PC-9 (cell line): ENCODE results near the gene SSR4.

ENCODE experiments used
- CTCF ChIP-seq: fragments of 200-600 bp; sonication (generic); conservative IDR thresholded peaks from 2 replicates; pipeline ENCODE4 v1.6.1; 2017; ENCODE audit warnings: mixed run types, antibody characterized with exemption, mild to moderate bottlenecking, moderate library complexity
- EZH2 ChIP-seq: fragments of 200-600 bp; sonication (generic); IDR thresholded peaks from 2 replicates; pipeline ENCODE4 v1.8.0; 2017; ENCODE audit warnings: antibody characterized with exemption, low read depth

GRCh38 chrX:153763298-153763932, 31.1 kb upstream of the SSR4 start:
- TF ChIP-seq CTCF: no peak
- no peak for TF ChIP-seq EZH2
